AG20443 (cell line): Measurements from ENCODE around the gene ATP6V1F.

Experiments
- DNase-seq: peaks from one replicate; pipeline ENCODE4 v3.0.0; 2012; ENCODE audit warnings: low spot score, mixed read lengths

The ATP6V1F gene

DNA sequence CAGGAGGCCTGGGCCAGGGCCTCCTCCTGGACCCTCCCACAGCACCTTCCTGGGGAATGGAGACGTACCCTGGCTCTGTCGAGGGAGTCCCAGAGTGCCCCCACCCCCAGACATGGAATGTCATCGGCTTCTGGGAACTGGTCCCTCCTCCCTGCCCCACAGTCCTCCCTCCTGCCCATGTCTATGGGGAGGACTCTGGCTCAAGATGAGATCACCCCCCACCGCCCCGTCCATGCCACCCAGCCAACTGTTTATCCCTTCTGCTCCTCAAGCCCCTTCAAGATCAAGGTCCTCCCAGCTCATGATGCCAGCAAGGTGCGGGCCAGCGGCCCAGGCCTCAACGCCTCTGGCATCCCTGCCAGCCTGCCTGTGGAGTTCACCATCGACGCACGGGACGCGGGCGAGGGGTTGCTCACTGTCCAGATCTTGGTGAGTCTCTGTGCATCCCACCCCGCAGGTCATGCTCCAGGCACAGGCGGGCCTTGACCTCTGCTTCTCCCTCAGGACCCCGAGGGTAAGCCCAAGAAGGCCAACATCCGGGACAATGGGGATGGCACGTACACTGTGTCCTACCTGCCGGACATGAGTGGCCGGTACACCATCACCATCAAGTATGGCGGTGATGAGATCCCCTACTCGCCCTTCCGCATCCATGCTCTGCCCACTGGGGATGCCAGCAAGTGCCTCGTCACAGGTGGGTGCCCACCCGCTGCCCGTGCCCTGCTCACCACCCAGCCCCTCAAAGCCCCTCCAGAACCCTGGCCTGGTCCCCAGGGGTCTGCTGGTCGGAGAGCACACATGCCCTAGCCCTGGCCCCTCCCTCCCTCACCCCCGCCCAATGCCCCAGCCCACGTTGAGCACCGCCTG lies 14.1 kb upstream of the ATP6V1F start:
- no peak for DNase-seq

DNA sequence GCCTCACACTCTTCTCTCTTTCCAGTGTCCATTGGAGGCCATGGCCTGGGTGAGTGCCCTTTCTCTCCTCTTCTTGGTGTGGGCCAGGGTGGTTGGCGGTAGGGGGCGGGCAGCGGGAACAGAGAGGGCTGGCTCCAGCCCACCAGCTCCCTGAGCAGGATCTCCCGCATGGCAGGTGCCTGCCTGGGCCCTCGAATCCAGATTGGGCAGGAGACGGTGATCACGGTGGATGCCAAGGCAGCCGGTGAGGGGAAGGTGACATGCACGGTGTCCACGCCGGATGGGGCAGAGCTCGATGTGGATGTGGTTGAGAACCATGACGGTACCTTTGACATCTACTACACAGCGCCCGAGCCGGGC lies 13.5 kb upstream of the ATP6V1F start:
- DNase-seq, result no peak

GRCh38 chr7:128849804-128850490 lies 12.7 kb upstream of the ATP6V1F start:
- DNase-seq, result no peak

- DNase-seq, result no peak
These were observed 10.0 kb upstream of the ATP6V1F start for GRCh38 chr7:128852537-128853254.

- no peak for DNase-seq
These were observed 8.9 kb upstream of the ATP6V1F start for GRCh38 chr7:128853799-128854198.

GRCh38 chr7:128854396-128854795 lies 8.3 kb upstream of the ATP6V1F start:
- DNase-seq, result no peak

DNA sequence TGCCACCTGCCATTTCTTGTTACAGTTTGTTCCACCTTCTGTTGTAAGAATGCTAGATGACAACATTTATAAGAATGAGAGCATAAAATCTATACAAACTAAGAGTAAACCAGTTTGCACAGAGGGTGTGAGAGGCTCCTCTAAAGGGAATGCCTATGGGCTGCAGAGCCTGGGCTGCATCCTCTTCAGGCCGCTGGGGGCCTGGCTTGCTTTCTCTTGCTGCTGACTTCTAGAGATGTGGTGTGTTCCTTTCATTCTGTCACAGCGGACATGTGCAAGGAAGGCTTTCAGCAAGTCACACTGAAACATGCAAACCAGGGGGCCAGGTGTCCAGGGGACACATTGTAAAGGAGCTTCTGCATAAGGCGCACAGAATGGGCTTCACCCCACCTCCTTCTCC lies 7.1 kb upstream of the ATP6V1F start:
- no peak for DNase-seq

DNA sequence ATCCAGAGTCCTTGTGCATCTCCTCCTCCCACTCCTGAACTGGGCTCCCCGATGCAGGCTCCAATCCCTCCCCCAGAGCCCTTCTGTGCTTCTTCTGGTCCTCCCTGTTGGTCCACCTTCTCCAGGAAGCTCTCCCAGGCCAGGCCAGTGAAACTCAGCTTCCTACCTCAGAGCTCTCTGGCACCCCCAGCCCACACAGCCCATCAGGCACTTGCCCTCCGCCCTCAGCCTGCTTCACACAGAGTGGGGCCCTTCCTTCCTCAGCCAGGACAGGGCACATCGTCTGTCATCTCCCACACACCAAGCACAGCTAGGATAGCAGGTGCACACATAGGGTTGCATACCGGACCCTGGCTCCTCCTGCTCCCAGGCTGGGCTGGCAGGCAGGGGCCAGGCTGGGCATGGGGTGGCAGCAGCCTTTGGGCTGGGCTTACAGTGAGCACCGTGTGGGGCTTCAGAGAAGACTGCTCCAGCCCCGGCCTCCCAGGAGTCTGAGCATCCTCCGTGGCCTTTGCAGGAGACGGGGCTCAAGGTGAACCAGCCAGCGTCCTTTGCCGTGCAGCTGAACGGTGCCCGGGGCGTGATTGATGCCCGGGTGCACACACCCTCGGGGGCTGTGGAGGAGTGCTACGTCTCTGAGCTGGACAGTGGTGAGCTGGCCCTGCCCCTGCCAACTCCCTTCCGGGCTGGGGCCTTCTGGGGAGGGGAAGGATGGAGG lies 6.5 kb upstream of the ATP6V1F start:
- DNase-seq, result no peak

GRCh38 chr7:128858380-128859231 lies 4.0 kb upstream of the ATP6V1F start:
- no peak for DNase-seq

GRCh38 chr7:128859232-128860157 lies 3.2 kb upstream of the ATP6V1F start:
- no peak for DNase-seq

GRCh38 chr7:128860158-128861073 lies 2.2 kb upstream of the ATP6V1F start:
- DNase-seq, result peak; percentile 61

DNA sequence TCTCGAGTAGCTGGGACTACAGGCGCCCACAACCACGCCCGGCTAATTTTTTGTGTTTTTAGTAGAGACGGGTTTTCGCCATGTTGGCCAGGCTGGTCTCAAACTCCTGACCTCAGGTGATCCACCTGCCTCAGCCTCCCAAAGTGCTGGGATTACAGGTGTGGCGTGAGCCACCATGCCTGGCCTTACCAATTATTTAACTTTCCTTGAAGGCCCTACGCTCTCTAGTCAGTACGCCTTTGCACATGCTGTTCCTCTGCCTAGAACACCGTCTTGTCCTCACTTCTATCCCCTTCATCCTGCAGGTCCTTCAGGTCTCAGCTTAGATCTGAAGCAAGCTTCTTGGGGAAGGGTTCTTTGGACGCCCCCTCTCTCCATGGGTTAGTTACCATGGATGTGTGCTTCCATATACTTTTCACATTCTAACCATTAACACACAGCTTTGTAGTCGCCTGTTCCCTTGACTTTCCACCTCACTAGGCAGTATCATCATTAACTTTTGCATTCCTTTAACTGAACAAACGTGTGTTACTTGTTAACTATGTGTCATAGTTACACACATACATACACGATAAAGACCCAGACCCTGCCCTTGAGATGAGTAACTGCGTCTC lies 592 bp upstream of the ATP6V1F start:
- no peak for DNase-seq

GRCh38 chr7:128863433-128863989 lies 855 bp downstream of the ATP6V1F start:
- peak; percentile 78 for DNase-seq

DNA sequence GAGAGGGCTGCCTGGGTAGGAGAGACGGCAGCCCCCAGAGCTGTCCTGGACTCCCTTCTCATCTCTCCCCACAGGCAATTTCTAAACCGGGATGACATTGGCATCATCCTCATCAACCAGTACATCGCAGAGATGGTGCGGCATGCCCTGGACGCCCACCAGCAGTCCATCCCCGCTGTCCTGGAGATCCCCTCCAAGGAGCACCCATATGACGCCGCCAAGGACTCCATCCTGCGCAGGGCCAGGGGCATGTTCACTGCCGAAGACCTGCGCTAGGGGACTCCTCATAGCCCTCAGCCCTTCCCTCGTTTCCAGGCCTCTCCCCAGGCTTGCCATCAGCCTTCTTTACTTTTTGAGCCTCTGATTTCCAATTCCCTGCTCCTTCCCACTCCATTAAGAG lies 2.6 kb downstream of the ATP6V1F start:
- no peak for DNase-seq

DNA sequence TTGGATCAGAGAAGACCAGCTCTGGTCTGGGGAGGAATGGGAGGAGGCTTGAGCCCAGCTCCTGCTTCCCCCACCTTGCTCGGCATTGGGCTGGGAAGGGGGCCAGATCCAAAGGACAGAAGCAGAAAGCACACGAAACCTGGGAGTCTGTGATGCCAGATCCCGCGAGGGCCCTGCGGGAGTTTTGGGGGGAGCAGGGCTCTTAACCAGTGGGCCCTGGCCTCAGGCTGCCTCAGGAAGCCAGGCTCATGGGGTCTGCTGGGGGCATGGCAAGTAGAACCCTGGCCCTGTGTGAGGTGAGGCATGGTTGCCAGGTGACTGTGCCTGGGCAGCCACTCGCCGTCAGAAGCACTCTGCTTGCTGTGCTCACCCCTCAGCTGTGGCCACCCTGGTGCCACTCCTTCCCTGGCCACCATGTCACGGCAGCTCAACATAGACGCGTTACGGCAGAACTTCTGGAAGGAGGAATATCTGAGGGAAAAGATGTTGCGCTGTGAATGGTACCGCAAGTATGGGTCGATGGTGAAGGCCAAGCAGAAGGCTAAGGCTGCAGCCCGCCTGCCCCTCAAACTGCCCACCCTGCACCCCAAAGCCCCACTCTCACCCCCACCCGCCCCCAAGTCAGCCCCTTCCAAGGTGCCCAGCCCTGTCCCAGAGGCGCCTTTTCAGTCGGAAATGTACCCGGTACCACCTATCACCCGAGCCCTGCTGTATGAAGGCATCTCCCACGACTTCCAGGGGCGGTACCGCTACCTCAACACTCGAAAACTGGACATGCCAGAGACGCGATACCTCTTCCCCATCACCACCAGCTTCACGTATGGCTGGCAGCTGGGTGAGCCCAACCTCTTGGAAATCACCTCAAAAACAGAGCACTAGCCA lies 3.6 kb downstream of the ATP6V1F start:
- DNase-seq, result no peak

- DNase-seq, result no peak
These were observed 4.6 kb downstream of the ATP6V1F start for GRCh38 chr7:128867241-128867640.
